Neural progenitor cell (in vitro differentiated cells): Measurements from ENCODE around the gene UMAD1. TPM values are rescaled to one million over a fixed set of nuclear protein-coding genes. Genes with fewer than 3 reads are reported as not detected.

Experiments used
- DNase-seq: peaks from one replicate; pipeline ENCODE4 v3.0.0-alpha.2; 2016; ENCODE audit warnings: low spot score
- H2AFZ ChIP-seq: fragments of 200-600 bp; sonication (generic); replicated peaks from 2 replicates; pipeline ENCODE4 v1.6.1; 2016; ENCODE audit warnings: antibody characterized with exemption
- H3F3A ChIP-seq: fragments of 200-600 bp; sonication (generic); 2 replicates; pipeline ENCODE4 v1.6.1; 2016; ENCODE audit warnings: antibody characterized with exemption, low read depth
- H3K27ac ChIP-seq: fragments of 200-600 bp; sonication (generic); 2 replicates; pipeline ENCODE4 v1.5.1; 2016; ENCODE audit warnings: mild to moderate bottlenecking
- H3K27me3 ChIP-seq: fragments of 200-600 bp; sonication (generic); 2 replicates; pipeline ENCODE4 v1.6.1; 2016; ENCODE audit warnings: mild to moderate bottlenecking, moderate library complexity
- H3K36me3 ChIP-seq: fragments of 200-600 bp; sonication (generic); 2 replicates; pipeline ENCODE4 v1.5.1; 2016
- H3K4me1 ChIP-seq: fragments of 200-600 bp; sonication (generic); 2 replicates; pipeline ENCODE4 v1.6.1; 2016; ENCODE audit warnings: mixed run types
- H3K4me2 ChIP-seq: fragments of 200-600 bp; sonication (generic); 2 replicates; pipeline ENCODE4 v1.6.1; 2016
- H3K4me3 ChIP-seq: fragments of 200-600 bp; sonication (generic); 2 replicates; pipeline ENCODE4 v1.5.1; 2016
- H3K79me2 ChIP-seq: fragments of 200-600 bp; sonication (generic); 2 replicates; pipeline ENCODE4 v1.6.1; 2016; ENCODE audit warnings: low read depth
- H3K9ac ChIP-seq: fragments of 200-600 bp; sonication (generic); 2 replicates; pipeline ENCODE4 v1.6.1; 2016
- H3K9me3 ChIP-seq: fragments of 200-600 bp; sonication (generic); 2 replicates; pipeline ENCODE4 v1.5.1; 2016; ENCODE audit warnings: low read depth
- H4K20me1 ChIP-seq: fragments of 200-600 bp; sonication (generic); 2 replicates; pipeline ENCODE4 v1.6.1; 2016; ENCODE audit warnings: low read depth
- H3K27ac Mint-ChIP-seq: 3 replicates; pipeline ENCODE4 v1.8.0; 2021; ENCODE audit warnings: mixed read lengths
- H3K27me3 Mint-ChIP-seq: 2 replicates; pipeline ENCODE4 v1.8.0; 2022; ENCODE audit warnings: low read depth, mild to moderate bottlenecking, inconsistent platforms, moderate library complexity, mixed read lengths; ENCODE audit not compliant: insufficient read depth
- H3K36me3 Mint-ChIP-seq: 3 replicates; pipeline ENCODE4 v1.8.0; 2021; ENCODE audit warnings: mixed read lengths
- H3K4me1 Mint-ChIP-seq: 3 replicates; pipeline ENCODE4 v1.8.0; 2021; ENCODE audit warnings: mixed read lengths
- H3K4me3 Mint-ChIP-seq: 3 replicates; pipeline ENCODE4 v1.8.0; 2021; ENCODE audit warnings: mild to moderate bottlenecking, moderate library complexity, mixed read lengths
- H3K9me3 Mint-ChIP-seq: 3 replicates; pipeline ENCODE4 v1.8.0; 2020; ENCODE audit warnings: mixed read lengths
- EZH2 ChIP-seq: fragments of 200-600 bp; sonication (generic); IDR thresholded peaks from 2 replicates; pipeline ENCODE4 v1.6.1; 2017; ENCODE audit warnings: antibody characterized with exemption, mild to moderate bottlenecking, moderate library complexity
- EZH2phosphoT487 ChIP-seq: fragments of 200-600 bp; sonication (generic); IDR thresholded peaks from 2 replicates; pipeline ENCODE4 v1.6.1; 2017; ENCODE audit warnings: antibody characterized with exemption
- total RNA-seq: library from RNA; depleted of rRNA; stranded (reverse); fragments of >200 nt; gene quantifications from 2 replicates; pipeline ENCODE4 v1.2.3, GENCODE V29; 2015; ENCODE audit warnings: low replicate concordance
- TF ChIP-seq, protein P1 (sequence below): fragments of 200-600 bp; sonication (generic); IDR thresholded peaks from 2 replicates; pipeline ENCODE4 v1.5.1; 2017; ENCODE audit warnings: antibody characterized with exemption, mild to moderate bottlenecking

The UMAD1 gene
- total RNA-seq, 1 donor from 2014 or later = 23.0 TPM

DNA sequence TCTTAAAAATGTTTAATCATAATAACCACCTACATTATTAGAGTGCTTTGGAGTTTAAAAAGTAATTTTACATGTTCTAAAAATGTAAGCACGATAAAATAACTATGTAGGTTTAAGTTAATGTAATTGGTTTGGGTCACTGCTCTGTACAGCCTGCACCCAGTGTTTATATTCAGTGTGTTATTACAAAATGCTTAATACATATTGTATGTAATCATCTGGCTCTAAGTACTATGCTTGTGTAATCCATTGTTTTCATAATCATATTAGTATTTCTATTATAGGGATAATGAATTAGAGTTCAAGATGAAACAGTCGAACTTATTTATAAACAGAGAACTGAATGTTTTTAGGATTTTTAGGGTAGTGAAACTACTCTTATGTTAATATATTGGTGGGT is 64.8 kb downstream of the UMAD1 start:
- Histone ChIP-seq H4K20me1 (peaks cover 5% of the 10 kb centered on the region), H2AFZ (no peak overlapping the region), H3K27me3 (no peaks in the 10 kb centered on the region), H3K79me2 (no peaks in the 10 kb centered on the region), H3K4me2 (no peak overlapping the region), H3K9ac (no peak overlapping the region), H3K4me1 (peaks cover 21% of the 10 kb centered on the region), H3K9me3 (no peaks in the 10 kb centered on the region), H3K36me3 (no peaks in the 10 kb centered on the region), H3K4me3 (no peak overlapping the region), H3F3A (peaks cover 7% of the 10 kb centered on the region), H3K27ac (no peak overlapping the region)
- no peaks in the 10 kb centered on the region for H3K9me3 Mint-ChIP-seq
- H3K27ac Mint-ChIP-seq = no peak overlapping the region
- peaks cover 27% of the 10 kb centered on the region for H3K4me1 Mint-ChIP-seq
- H3K27me3 Mint-ChIP-seq = no peaks in the 10 kb centered on the region
- no peak for TF ChIP-seq EZH2
- no peak overlapping the region for H3K4me3 Mint-ChIP-seq
- H3K36me3 Mint-ChIP-seq = no peaks in the 10 kb centered on the region
- DNase-seq = no peak

DNA sequence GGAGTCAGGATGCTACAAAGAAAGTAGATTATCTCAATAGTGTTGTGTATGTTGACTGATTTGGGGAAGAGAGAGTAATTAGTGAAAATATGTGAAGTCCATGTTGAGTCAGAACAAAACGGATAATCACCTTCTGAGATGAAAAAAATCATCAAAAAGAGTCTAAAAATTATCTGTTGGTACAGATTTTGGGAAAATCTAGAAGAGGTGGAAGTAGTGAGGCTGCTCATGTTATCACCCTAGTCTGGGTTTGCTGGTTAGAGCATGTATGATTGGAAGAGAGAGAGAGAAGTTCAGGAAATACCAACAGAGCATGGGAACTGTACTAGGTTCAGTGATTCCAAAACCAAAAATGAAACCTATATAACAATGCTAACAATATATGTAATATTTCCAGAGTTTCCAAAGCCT is 65.6 kb downstream of the UMAD1 start:
- Histone ChIP-seq H3K36me3 (no peaks in the 10 kb centered on the region), H3K27me3 (no peaks in the 10 kb centered on the region), H2AFZ (no peak overlapping the region), H3K4me3 (no peak overlapping the region), H3K9me3 (no peaks in the 10 kb centered on the region), H3K79me2 (no peaks in the 10 kb centered on the region), H3K4me1 (peaks cover 21% of the 10 kb centered on the region), H3K4me2 (no peak overlapping the region), H3F3A (peaks cover 7% of the 10 kb centered on the region), H4K20me1 (peaks cover 5% of the 10 kb centered on the region), H3K27ac (no peak overlapping the region), H3K9ac (no peak overlapping the region)
- no peak overlapping the region for H3K27ac Mint-ChIP-seq
- DNase-seq = no peak
- no peaks in the 10 kb centered on the region for H3K27me3 Mint-ChIP-seq
- no peaks in the 10 kb centered on the region for H3K9me3 Mint-ChIP-seq
- TF ChIP-seq, protein P1, sequence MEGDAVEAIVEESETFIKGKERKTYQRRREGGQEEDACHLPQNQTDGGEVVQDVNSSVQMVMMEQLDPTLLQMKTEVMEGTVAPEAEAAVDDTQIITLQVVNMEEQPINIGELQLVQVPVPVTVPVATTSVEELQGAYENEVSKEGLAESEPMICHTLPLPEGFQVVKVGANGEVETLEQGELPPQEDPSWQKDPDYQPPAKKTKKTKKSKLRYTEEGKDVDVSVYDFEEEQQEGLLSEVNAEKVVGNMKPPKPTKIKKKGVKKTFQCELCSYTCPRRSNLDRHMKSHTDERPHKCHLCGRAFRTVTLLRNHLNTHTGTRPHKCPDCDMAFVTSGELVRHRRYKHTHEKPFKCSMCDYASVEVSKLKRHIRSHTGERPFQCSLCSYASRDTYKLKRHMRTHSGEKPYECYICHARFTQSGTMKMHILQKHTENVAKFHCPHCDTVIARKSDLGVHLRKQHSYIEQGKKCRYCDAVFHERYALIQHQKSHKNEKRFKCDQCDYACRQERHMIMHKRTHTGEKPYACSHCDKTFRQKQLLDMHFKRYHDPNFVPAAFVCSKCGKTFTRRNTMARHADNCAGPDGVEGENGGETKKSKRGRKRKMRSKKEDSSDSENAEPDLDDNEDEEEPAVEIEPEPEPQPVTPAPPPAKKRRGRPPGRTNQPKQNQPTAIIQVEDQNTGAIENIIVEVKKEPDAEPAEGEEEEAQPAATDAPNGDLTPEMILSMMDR = no peak
- H3K4me1 Mint-ChIP-seq = peaks cover 27% of the 10 kb centered on the region
- no peaks in the 10 kb centered on the region for H3K36me3 Mint-ChIP-seq
- H3K4me3 Mint-ChIP-seq = no peak overlapping the region

DNA sequence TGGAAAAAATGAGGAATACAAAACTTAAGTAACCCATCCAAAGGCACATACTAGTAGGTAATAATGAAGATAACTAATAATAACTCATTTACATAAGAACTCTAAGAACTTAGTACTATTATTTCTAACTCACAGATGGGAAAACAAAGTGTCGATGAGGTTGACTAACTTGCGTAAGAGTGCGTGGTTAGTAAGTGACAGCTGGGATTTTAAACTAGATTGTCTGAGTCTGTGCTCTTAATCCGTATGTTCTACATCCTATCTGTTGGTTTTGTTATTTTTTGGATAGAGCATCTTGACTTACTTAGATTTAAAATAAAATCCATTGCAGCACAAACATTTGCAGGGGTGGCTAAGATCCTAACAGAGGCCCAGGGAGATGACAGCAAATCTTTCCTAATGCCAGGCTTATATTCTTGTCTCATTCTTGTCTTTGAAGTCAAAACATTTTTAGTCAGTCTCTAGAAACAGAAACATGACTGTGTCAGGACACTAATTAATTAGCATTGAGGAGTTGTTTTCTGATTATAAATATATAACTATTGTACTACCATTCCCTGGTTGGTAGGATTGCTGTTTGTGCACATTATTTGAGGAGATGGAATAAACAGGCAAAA is 66.1 kb downstream of the UMAD1 start:
- Mint-ChIP-seq H3K36me3 (no peaks in the 10 kb centered on the region), H3K27ac (no peak overlapping the region), H3K27me3 (no peaks in the 10 kb centered on the region), H3K4me3 (no peak overlapping the region), H3K4me1 (peaks cover 27% of the 10 kb centered on the region), H3K9me3 (no peaks in the 10 kb centered on the region)
- Histone ChIP-seq H3K4me3 (no peak overlapping the region), H3K9ac (no peak overlapping the region), H3K4me2 (no peak overlapping the region), H3F3A (peaks cover 7% of the 10 kb centered on the region), H3K27me3 (no peaks in the 10 kb centered on the region), H3K79me2 (no peaks in the 10 kb centered on the region), H3K36me3 (no peaks in the 10 kb centered on the region), H3K9me3 (no peaks in the 10 kb centered on the region), H4K20me1 (peaks cover 5% of the 10 kb centered on the region), H3K27ac (no peak overlapping the region), H3K4me1 (peaks cover 21% of the 10 kb centered on the region), H2AFZ (no peak overlapping the region)
- DNase-seq = no peak
- TF ChIP-seq EZH2phosphoT487 (no peak), EZH2 (no peak)
- TF ChIP-seq, protein P1 = no peak

DNA sequence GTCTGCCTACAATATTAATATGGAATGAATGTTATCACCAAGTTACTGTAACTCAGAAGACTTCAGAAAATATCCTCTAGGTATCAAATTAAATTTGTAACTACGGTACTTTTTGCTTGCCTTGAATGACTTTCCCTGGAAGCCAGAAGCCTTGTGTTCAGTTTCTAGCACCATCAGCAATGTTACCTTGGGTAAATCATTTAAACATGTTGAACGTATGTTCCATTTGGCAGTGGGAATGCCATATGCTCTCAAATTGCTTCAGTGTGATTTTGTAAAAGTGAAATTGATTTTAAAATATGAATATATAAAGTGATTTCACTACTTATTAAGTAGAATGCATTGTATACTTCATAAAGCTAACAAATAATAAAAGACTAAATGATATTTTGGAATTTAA is 66.7 kb downstream of the UMAD1 start:
- no peak overlapping the region for H3K4me2 ChIP-seq

More for the DNA sequence above, 66.7 kb downstream of the UMAD1 start:
- H3K9me3 ChIP-seq = no peaks in the 10 kb centered on the region
- H3K4me3 ChIP-seq = no peak overlapping the region
- H3K36me3 Mint-ChIP-seq = no peaks in the 10 kb centered on the region
- H3K27me3 ChIP-seq = no peaks in the 10 kb centered on the region
- no peaks in the 10 kb centered on the region for H3K9me3 Mint-ChIP-seq
- peaks cover 21% of the 10 kb centered on the region for H3K4me1 ChIP-seq
- H3K79me2 ChIP-seq = no peaks in the 10 kb centered on the region
- H3K27ac Mint-ChIP-seq = no peak overlapping the region
- H3K27me3 Mint-ChIP-seq = no peaks in the 10 kb centered on the region
- H3F3A ChIP-seq = peaks cover 7% of the 10 kb centered on the region
- H3K36me3 ChIP-seq = no peaks in the 10 kb centered on the region
- H2AFZ ChIP-seq = no peak overlapping the region
- no peak for TF ChIP-seq EZH2
- no peak for TF ChIP-seq EZH2phosphoT487
- TF ChIP-seq, protein P1 = no peak
- peaks cover 5% of the 10 kb centered on the region for H4K20me1 ChIP-seq
- H3K27ac ChIP-seq = peak overlapping the region; percentile 1
- no peak overlapping the region for H3K9ac ChIP-seq
- peaks cover 27% of the 10 kb centered on the region for H3K4me1 Mint-ChIP-seq
- no peak overlapping the region for H3K4me3 Mint-ChIP-seq
- DNase-seq = no peak
